DMS114 treated with DMSO at 0.1 percent for 48 hours (cell line): ENCODE results near the gene GALNT9.
A peak's percentile ranks its signal among the peaks of the same experiment; 100 is the strongest.

Experiments
- DNase-seq: peaks from one replicate; lab custom pipeline; 2025; ENCODE audit not compliant: unreplicated experiment; lab: John Stamatoyannopoulos, UW

The GALNT9 gene

GRCh38 chr12:132282031-132282949 is 47.1 kb downstream of the GALNT9 start:
- DNase-seq, result no peak

GRCh38 chr12:132281038-132281437 is 48.4 kb downstream of the GALNT9 start:
- DNase-seq, result no peak

GRCh38 chr12:132280406-132280805 is 49.0 kb downstream of the GALNT9 start:
- no peak for DNase-seq

GRCh38 chr12:132279930-132280329 is 49.5 kb downstream of the GALNT9 start:
- DNase-seq, result no peak

GRCh38 chr12:132279184-132279889 is 50.1 kb downstream of the GALNT9 start:
- DNase-seq, result no peak

GRCh38 chr12:132278401-132279183 is 50.8 kb downstream of the GALNT9 start:
- DNase-seq, result no peak

GRCh38 chr12:132277949-132278348 is 51.4 kb downstream of the GALNT9 start:
- no peak for DNase-seq

GRCh38 chr12:132277374-132277941 is 51.9 kb downstream of the GALNT9 start:
- no peak for DNase-seq

GRCh38 chr12:132276827-132277373 is 52.5 kb downstream of the GALNT9 start:
- DNase-seq, result no peak

- no peak for DNase-seq
Measured at GRCh38 chr12:132276066-132276826, 53.1 kb downstream of the GALNT9 start.

GRCh38 chr12:132275631-132276030 is 53.8 kb downstream of the GALNT9 start:
- DNase-seq, result no peak

GRCh38 chr12:132275110-132275531 is 54.3 kb downstream of the GALNT9 start:
- DNase-seq, result peak; percentile 87

- no peak for DNase-seq
Measured at GRCh38 chr12:132273992-132274334, 55.4 kb downstream of the GALNT9 start.

GRCh38 chr12:132272711-132273110 is 56.7 kb downstream of the GALNT9 start:
- DNase-seq, result no peak

- no peak for DNase-seq
Measured at GRCh38 chr12:132271755-132272092, 57.7 kb downstream of the GALNT9 start.

- no peak for DNase-seq
Measured at GRCh38 chr12:132270969-132271754, 58.2 kb downstream of the GALNT9 start.

GRCh38 chr12:132270516-132270915 is 58.9 kb downstream of the GALNT9 start:
- DNase-seq, result no peak

GRCh38 chr12:132269271-132269968 is 60.0 kb downstream of the GALNT9 start:
- no peak for DNase-seq

- DNase-seq, result no peak
Measured at GRCh38 chr12:132268674-132269073, 60.7 kb downstream of the GALNT9 start.
